Panc1 (cell line): ENCODE measurements around the gene PSMA7. TPM values are rescaled to one million over a fixed set of nuclear protein-coding genes. Genes with fewer than 3 reads are reported as not detected.

Experiments
- ATAC-seq: fragments of 200-7000 bp; cut with Tn5 transposase; 2 replicates; pipeline ENCODE4 v1.9.1; 2020; ENCODE audit warnings: mild to moderate bottlenecking, moderate library complexity
- BruUV-seq: library from RNA; stranded (reverse); fragments of 400-500 nt; replicated peaks from 2 replicates; lab custom pipeline; 2021; lab: Mats Ljungman, UMichigan
- CTCF ChIA-PET: fragments of 300-600 bp; sonication (Branson Sonifier 250); formaldehyde crosslinking; loops from one replicate; lab custom pipeline; 2022; ENCODE audit warnings: antibody characterized with exemption; lab: Charles Lee
- POLR2A ChIA-PET: fragments of 300-600 bp; sonication (Branson Sonifier 250); formaldehyde crosslinking; loops from one replicate; lab custom pipeline; 2022; ENCODE audit warnings: antibody characterized with exemption; lab: Charles Lee
- DNase-seq: peaks from one replicate; pipeline ENCODE4 v3.0.0-alpha.2; 2010; ENCODE audit warnings: low read depth, low spot score
- H3K27ac ChIP-seq: 2 replicates; pipeline ENCODE4 v1.5.1; 2011; ENCODE audit warnings: mild to moderate bottlenecking, low read length, inconsistent platforms
- H3K27me3 ChIP-seq: fragments of 200-500 bp; sonication (Bioruptor generic); 2 replicates; pipeline ENCODE4 v1.6.0; 2014; ENCODE audit warnings: low read length, inconsistent platforms; ENCODE audit not compliant: control insufficient read depth, insufficient read depth
- H3K36me3 ChIP-seq: fragments of 200-500 bp; sonication (Bioruptor generic); 2 replicates; pipeline ENCODE4 v1.5.1; 2014; ENCODE audit warnings: inconsistent platforms, mild to moderate bottlenecking, low read length, moderate library complexity; ENCODE audit not compliant: control insufficient read depth, insufficient read depth
- H3K4me1 ChIP-seq: 2 replicates; pipeline ENCODE4 v1.5.1; 2011; ENCODE audit warnings: inconsistent platforms, mild to moderate bottlenecking, low read length, moderate library complexity; ENCODE audit not compliant: control insufficient read depth, insufficient read depth
- H3K4me3 ChIP-seq, 2 experiments: 2 replicates each; pipeline ENCODE4 v1.5.1; 2011 to 2012; ENCODE audit warnings: low read depth in 2 of 2, low read length in 2 of 2, mild to moderate bottlenecking in 2 of 2, inconsistent platforms in 1 of 2, moderate library complexity in 1 of 2
- H3K9me3 ChIP-seq: fragments of 200-500 bp; sonication (Bioruptor generic); 2 replicates; pipeline ENCODE4 v1.5.1; 2014; ENCODE audit warnings: low read depth, mild to moderate bottlenecking, inconsistent platforms, low read length, moderate library complexity; ENCODE audit not compliant: control insufficient read depth, insufficient read depth
- POLR2AphosphoS5 ChIP-seq: IDR thresholded peaks from 2 replicates; pipeline ENCODE4 v1.6.1; 2012; ENCODE audit warnings: mild to moderate bottlenecking, low read depth, low read length, moderate library complexity
- SIN3A ChIP-seq: IDR thresholded peaks from 2 replicates; pipeline ENCODE4 v1.6.1; 2012; ENCODE audit warnings: low read depth, mild to moderate bottlenecking, low read length, moderate library complexity, borderline replicate concordance; ENCODE audit not compliant: insufficient read depth
- TCF7L2 ChIP-seq: IDR thresholded peaks from 2 replicates; pipeline ENCODE4 v1.6.1; 2011; ENCODE audit warnings: mild to moderate bottlenecking, low read depth, low read length, inconsistent platforms
- in situ Hi-C: cut with HindIII; loops from 2 replicates; pipeline ENCODE4 v1.10.0; 2016; ENCODE audit warnings: low sequenced_read_pairs, low pct_unique_long_range_greater_than_20kb
- intact Hi-C: fragments of 100-400 bp; cut with micrococcal nuclease; formaldehyde crosslinking; loops from one replicate; pipeline ENCODE4 v1.10.0; 2022; ENCODE audit not compliant: unreplicated experiment
- total RNA-seq: library from RNA; stranded (reverse); gene quantifications from one replicate; pipeline ENCODE4 v1.2.1, GENCODE V29; 2021; ENCODE audit not compliant: unreplicated experiment
- TF ChIP-seq, protein P1 (sequence below): fragments of 450-650 bp; IDR thresholded peaks from 2 replicates; pipeline ENCODE4 v1.5.1; 2017; ENCODE audit warnings: mild to moderate bottlenecking
- TF ChIP-seq, protein P2 (sequence below), 2 experiments: IDR thresholded peaks; 2 replicates each; pipeline ENCODE4 v1.6.1; 2011 to 2012; ENCODE audit warnings: low read depth in 2 of 2, control low read depth in 1 of 2, low read length in 1 of 2, mild to moderate bottlenecking in 1 of 2, moderate library complexity in 1 of 2; ENCODE audit not compliant: insufficient read depth in 1 of 2

The PSMA7 gene
- total RNA-seq, 1 experiment from 2014 or later = 402 TPM

DNA sequence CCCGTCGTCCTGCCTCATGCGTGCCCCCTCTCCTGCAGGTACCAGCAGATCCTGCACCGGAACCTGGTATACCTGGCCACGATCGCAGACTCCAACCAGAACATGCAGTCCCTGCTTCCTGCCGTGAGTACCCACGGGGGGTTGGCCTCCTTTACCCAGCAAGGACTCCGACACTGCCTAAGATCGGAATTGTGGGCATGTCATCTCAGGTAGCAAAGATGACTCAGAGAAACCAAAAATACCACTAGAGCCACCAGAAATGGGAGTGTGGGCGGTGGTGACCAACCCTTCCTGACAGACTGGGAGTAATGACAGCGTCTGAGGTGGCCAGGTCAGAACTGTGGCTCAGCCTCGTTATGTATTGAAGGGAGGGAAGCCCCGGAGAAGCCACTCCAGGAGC is 16.6 kb upstream of the PSMA7 start:
- H3K27ac ChIP-seq = no peak overlapping the region
- intact Hi-C loops = no loop called here
- no peaks in the 10 kb centered on the region for H3K27me3 ChIP-seq
- CTCF ChIA-PET = no interaction called here
- no peak for DNase-seq
- no peak for ATAC-seq
- TF ChIP-seq, protein P1, sequence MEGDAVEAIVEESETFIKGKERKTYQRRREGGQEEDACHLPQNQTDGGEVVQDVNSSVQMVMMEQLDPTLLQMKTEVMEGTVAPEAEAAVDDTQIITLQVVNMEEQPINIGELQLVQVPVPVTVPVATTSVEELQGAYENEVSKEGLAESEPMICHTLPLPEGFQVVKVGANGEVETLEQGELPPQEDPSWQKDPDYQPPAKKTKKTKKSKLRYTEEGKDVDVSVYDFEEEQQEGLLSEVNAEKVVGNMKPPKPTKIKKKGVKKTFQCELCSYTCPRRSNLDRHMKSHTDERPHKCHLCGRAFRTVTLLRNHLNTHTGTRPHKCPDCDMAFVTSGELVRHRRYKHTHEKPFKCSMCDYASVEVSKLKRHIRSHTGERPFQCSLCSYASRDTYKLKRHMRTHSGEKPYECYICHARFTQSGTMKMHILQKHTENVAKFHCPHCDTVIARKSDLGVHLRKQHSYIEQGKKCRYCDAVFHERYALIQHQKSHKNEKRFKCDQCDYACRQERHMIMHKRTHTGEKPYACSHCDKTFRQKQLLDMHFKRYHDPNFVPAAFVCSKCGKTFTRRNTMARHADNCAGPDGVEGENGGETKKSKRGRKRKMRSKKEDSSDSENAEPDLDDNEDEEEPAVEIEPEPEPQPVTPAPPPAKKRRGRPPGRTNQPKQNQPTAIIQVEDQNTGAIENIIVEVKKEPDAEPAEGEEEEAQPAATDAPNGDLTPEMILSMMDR = no peak
- TF ChIP-seq POLR2AphosphoS5 (no peak), TCF7L2 (no peak), SIN3A (no peak)
- TF ChIP-seq, protein P2, sequence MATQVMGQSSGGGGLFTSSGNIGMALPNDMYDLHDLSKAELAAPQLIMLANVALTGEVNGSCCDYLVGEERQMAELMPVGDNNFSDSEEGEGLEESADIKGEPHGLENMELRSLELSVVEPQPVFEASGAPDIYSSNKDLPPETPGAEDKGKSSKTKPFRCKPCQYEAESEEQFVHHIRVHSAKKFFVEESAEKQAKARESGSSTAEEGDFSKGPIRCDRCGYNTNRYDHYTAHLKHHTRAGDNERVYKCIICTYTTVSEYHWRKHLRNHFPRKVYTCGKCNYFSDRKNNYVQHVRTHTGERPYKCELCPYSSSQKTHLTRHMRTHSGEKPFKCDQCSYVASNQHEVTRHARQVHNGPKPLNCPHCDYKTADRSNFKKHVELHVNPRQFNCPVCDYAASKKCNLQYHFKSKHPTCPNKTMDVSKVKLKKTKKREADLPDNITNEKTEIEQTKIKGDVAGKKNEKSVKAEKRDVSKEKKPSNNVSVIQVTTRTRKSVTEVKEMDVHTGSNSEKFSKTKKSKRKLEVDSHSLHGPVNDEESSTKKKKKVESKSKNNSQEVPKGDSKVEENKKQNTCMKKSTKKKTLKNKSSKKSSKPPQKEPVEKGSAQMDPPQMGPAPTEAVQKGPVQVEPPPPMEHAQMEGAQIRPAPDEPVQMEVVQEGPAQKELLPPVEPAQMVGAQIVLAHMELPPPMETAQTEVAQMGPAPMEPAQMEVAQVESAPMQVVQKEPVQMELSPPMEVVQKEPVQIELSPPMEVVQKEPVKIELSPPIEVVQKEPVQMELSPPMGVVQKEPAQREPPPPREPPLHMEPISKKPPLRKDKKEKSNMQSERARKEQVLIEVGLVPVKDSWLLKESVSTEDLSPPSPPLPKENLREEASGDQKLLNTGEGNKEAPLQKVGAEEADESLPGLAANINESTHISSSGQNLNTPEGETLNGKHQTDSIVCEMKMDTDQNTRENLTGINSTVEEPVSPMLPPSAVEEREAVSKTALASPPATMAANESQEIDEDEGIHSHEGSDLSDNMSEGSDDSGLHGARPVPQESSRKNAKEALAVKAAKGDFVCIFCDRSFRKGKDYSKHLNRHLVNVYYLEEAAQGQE (IDR thresholded peaks at IDR 0.05; ENCODE audit: insufficient read depth in 1 of 2, low read depth in 2 of 2, low read length in 1 of 2) = no peak
- no peaks in the 10 kb centered on the region for H3K9me3 ChIP-seq
- no TSS peak for BruUV-seq
- no peak overlapping the region for H3K4me3 ChIP-seq
- no peaks in the 10 kb centered on the region; the same call in 1 of the 2 replicates for H3K36me3 ChIP-seq
- POLR2A ChIA-PET = no interaction called here
- in situ Hi-C loops = no loop called here
- peaks cover 17% of the 10 kb centered on the region for H3K4me1 ChIP-seq

DNA sequence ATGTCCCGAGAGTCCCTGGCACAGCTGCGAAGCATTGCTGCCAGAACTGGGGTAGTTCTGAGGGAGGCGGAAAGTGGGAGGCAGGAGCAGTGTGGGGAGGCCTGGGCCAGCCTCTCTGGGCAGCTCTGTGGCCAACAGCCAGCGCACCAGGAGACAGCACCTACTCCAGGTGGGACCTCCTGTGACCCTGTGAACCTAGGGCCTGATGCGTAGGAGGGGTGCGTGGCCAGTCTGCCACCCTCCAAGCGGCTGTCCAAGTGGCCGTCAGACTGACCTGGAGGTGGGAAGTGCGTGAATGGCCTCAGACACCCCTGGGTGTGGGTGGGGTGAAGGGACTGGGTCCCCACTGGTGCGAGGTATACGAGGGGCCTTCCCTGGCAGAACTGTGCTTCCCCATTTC is 15.9 kb upstream of the PSMA7 start:
- H3K4me1 ChIP-seq = peaks cover 17% of the 10 kb centered on the region
- no peak for ATAC-seq
- H3K4me3 ChIP-seq = no peak overlapping the region
- TF ChIP-seq, protein P1 = no peak
- TF ChIP-seq SIN3A (no peak), TCF7L2 (no peak), POLR2AphosphoS5 (no peak)
- TF ChIP-seq, protein P2 (IDR thresholded peaks at IDR 0.05; ENCODE audit: insufficient read depth in 1 of 2, low read depth in 2 of 2, low read length in 1 of 2) = no peak
- in situ Hi-C loops = no loop called here
- intact Hi-C loops = no loop called here
- CTCF ChIA-PET = no interaction called here
- POLR2A ChIA-PET = no interaction called here
- BruUV-seq = no TSS peak
- no peak overlapping the region for H3K27ac ChIP-seq
- H3K9me3 ChIP-seq = no peaks in the 10 kb centered on the region
- no peaks in the 10 kb centered on the region for H3K27me3 ChIP-seq
- H3K36me3 ChIP-seq = no peaks in the 10 kb centered on the region; the same call in 1 of the 2 replicates
- no peak for DNase-seq
